OCI-LY1 (cell line): ENCODE measurements around the gene PKNOX2.

Source experiments
- EZH2 ChIP-seq: fragments of 200-600 bp; sonication (generic), shearing (Covaris generic); IDR thresholded peaks from 2 replicates; pipeline ENCODE4 v1.8.0; 2017; ENCODE audit warnings: borderline replicate concordance, mixed run types, mild to moderate bottlenecking, antibody characterized with exemption, low read length, moderate library complexity, mixed read lengths
- TF ChIP-seq, protein P1 (sequence below): fragments of 200-600 bp; sonication (generic), shearing (Covaris generic); IDR thresholded peaks from 2 replicates; pipeline ENCODE4 v1.5.1; 2017; ENCODE audit warnings: mild to moderate bottlenecking, antibody characterized with exemption, low read length, moderate library complexity, mixed read lengths

DNA sequence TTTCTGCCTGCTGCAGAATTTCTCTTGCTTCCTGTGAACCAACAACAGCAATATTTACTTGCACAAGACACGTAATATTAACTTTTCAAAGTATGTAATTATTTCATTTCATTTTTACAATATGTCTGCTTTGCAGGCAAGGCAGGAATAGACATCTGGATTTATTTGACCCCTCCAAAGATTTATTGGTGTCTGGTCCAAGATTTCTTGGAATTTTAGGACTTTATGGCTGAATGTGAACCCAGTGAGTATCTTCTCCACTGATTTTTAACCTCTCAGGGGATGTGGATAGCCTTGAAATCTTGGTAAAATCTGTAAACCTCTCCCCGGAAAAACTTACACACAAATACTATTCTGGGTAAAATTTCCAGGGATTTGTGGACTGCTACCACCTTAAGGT lies 61.5 kb downstream of the PKNOX2 start:
- TF ChIP-seq, protein P1, sequence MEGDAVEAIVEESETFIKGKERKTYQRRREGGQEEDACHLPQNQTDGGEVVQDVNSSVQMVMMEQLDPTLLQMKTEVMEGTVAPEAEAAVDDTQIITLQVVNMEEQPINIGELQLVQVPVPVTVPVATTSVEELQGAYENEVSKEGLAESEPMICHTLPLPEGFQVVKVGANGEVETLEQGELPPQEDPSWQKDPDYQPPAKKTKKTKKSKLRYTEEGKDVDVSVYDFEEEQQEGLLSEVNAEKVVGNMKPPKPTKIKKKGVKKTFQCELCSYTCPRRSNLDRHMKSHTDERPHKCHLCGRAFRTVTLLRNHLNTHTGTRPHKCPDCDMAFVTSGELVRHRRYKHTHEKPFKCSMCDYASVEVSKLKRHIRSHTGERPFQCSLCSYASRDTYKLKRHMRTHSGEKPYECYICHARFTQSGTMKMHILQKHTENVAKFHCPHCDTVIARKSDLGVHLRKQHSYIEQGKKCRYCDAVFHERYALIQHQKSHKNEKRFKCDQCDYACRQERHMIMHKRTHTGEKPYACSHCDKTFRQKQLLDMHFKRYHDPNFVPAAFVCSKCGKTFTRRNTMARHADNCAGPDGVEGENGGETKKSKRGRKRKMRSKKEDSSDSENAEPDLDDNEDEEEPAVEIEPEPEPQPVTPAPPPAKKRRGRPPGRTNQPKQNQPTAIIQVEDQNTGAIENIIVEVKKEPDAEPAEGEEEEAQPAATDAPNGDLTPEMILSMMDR = no peak
- TF ChIP-seq EZH2 = no peak
